ENCODE measurements around the gene L2HGDH. TPM values are rescaled to one million over a fixed set of nuclear protein-coding genes. Genes with fewer than 3 reads are reported as not detected.

The L2HGDH gene
- total RNA-seq, 1 donor from 2014 or later = 10.8 TPM

DNA sequence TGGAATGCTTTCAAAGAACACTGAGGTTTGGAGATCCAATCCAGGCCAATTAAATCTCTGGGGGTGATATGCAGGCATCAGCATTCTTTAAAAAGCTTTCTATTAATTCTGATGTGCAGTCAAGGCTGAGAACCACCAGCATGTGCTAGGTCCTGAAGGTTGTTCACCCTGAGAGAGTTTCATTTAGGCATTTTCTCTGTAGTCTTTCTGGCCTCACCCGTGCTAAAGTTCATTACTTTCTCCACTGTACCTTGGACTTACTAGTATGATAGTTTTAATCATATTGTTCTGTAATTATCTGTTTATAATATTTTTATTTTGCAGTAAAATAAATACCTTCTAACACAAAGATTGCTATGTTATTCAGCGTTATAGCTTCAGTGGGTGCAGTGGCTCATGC is 113.5 kb downstream of the L2HGDH start:
- Mint-ChIP-seq H3K27ac (no peak overlapping the region), H3K36me3 (peaks cover 7% of the 10 kb centered on the region), H3K27me3 (no peaks in the 10 kb centered on the region), H3K4me3 (no peak overlapping the region), H3K9me3 (no peaks in the 10 kb centered on the region), H3K4me1 (ENCODE audit: unreplicated experiment) (no peaks in the 10 kb centered on the region)
- DNase-seq (ENCODE audit: extremely low spot score, unreplicated experiment) = no peak
- TF ChIP-seq, protein P1, sequence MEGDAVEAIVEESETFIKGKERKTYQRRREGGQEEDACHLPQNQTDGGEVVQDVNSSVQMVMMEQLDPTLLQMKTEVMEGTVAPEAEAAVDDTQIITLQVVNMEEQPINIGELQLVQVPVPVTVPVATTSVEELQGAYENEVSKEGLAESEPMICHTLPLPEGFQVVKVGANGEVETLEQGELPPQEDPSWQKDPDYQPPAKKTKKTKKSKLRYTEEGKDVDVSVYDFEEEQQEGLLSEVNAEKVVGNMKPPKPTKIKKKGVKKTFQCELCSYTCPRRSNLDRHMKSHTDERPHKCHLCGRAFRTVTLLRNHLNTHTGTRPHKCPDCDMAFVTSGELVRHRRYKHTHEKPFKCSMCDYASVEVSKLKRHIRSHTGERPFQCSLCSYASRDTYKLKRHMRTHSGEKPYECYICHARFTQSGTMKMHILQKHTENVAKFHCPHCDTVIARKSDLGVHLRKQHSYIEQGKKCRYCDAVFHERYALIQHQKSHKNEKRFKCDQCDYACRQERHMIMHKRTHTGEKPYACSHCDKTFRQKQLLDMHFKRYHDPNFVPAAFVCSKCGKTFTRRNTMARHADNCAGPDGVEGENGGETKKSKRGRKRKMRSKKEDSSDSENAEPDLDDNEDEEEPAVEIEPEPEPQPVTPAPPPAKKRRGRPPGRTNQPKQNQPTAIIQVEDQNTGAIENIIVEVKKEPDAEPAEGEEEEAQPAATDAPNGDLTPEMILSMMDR (conservative IDR thresholded peaks at IDR 0.05) = no peak

DNA sequence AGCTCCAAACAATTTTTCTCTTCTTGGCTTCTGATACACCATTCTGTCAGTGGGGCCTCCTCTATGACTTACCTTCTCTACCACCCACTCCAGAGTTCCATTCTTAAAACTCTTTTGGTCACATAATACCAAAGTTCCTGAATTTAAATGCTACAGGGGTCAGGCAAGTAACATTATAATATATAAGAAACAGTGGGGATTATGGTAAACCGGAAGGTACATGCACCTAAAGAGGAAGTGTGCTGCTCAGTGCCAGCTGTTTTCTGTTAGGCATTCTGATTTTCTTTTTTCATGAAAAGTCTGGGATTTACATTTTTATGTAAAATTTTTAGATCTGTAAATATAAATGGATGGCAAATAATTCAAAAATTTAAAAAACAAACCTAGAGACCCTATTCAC is 120.5 kb downstream of the L2HGDH start:
- Mint-ChIP-seq H3K27ac (no peak overlapping the region), H3K4me1 (ENCODE audit: unreplicated experiment) (no peaks in the 10 kb centered on the region), H3K4me3 (no peak overlapping the region), H3K27me3 (no peaks in the 10 kb centered on the region), H3K9me3 (no peaks in the 10 kb centered on the region), H3K36me3 (peaks cover 12% of the 10 kb centered on the region)
- DNase-seq (ENCODE audit: extremely low spot score, unreplicated experiment) = no peak
- TF ChIP-seq, protein P1 (conservative IDR thresholded peaks at IDR 0.05) = no peak

Small RNA genes within 50 kb of the gene (microRNA-seq; reads per million reads assigned to microRNA genes)
- 1.4 reads per million for gene MIR4504

Other genes starting within 250 kb of the L2HGDH start
- gene VCPKMT, start 195.7 kb downstream of the L2HGDH start, total RNA-seq (ENCODE audit: low replicate concordance) = 11.6 and 13.9 TPM in 2 replicates
- gene SOS2, start 80.7 kb downstream of the L2HGDH start, total RNA-seq (ENCODE audit: low replicate concordance) = 28.9 and 34.6 TPM in 2 replicates
- gene DMAC2L, start 95 bp upstream of the L2HGDH start, total RNA-seq (ENCODE audit: low replicate concordance) = 13.9 and 15.6 TPM in 2 replicates
- gene CDKL1, start 84.7 kb upstream of the L2HGDH start, total RNA-seq (ENCODE audit: low replicate concordance) = 1.5 and 3.4 TPM in 2 replicates
- 48.2 and 58.4 TPM in 2 replicates for gene MAP4K5, start 220.3 kb upstream of the L2HGDH start, total RNA-seq (ENCODE audit: low replicate concordance)
- gene ATL1, start 247.9 kb upstream of the L2HGDH start, total RNA-seq (ENCODE audit: low replicate concordance) = 5.7 and 7.3 TPM in 2 replicates